Measurements from ENCODE around the gene AGR3.
A peak's percentile ranks its signal among the peaks of the same experiment; 100 is the strongest.

Gene AGR3

GRCh38 chr7:16881844-16882243 is at the start of gene AGR3:
Gene AGR3, minus strand, starts transcription at chr7:16881983. Its CDS starts 3,365 bp downstream, at chr7:16878618.
- no peak for DNase-seq

GRCh38 chr7:16930946-16931345 is 49.2 kb upstream of the AGR3 start:
- no peak for DNase-seq

- no peak for DNase-seq
Measured at GRCh38 chr7:16929146-16929762, 47.5 kb upstream of the AGR3 start.

GRCh38 chr7:16926861-16927260 is 45.1 kb upstream of the AGR3 start:
- DNase-seq = no peak

GRCh38 chr7:16926283-16926682 is 44.5 kb upstream of the AGR3 start:
- peak in 1 of 2 donors; percentile 35 for DNase-seq

- no peak for DNase-seq
Measured at GRCh38 chr7:16925609-16926008, 43.8 kb upstream of the AGR3 start.

GRCh38 chr7:16923019-16923418 is 41.2 kb upstream of the AGR3 start:
- no peak for DNase-seq

- DNase-seq = no peak
Measured at GRCh38 chr7:16921644-16922257, 40.0 kb upstream of the AGR3 start.

GRCh38 chr7:16921151-16921550 is 39.4 kb upstream of the AGR3 start:
- no peak for DNase-seq

GRCh38 chr7:16919440-16919839 is 37.7 kb upstream of the AGR3 start:
- DNase-seq = no peak

- peak in 1 of 2 donors; percentile 35 for DNase-seq
Measured at GRCh38 chr7:16918288-16918895, 36.6 kb upstream of the AGR3 start.

- DNase-seq = no peak
Measured at GRCh38 chr7:16916738-16917137, 35.0 kb upstream of the AGR3 start.

GRCh38 chr7:16916105-16916639 is 34.4 kb upstream of the AGR3 start:
- DNase-seq = no peak

- no peak for DNase-seq
Measured at GRCh38 chr7:16915405-16915804, 33.6 kb upstream of the AGR3 start.

- no peak for DNase-seq
Measured at GRCh38 chr7:16914771-16915170, 33.0 kb upstream of the AGR3 start.

- DNase-seq = no peak
Measured at GRCh38 chr7:16913643-16914042, 31.9 kb upstream of the AGR3 start.

- no peak for DNase-seq
Measured at GRCh38 chr7:16912540-16912939, 30.8 kb upstream of the AGR3 start.

GRCh38 chr7:16908561-16908960 is 26.8 kb upstream of the AGR3 start:
- DNase-seq = no peak

GRCh38 chr7:16905300-16906044 is 23.7 kb upstream of the AGR3 start:
- no peak for DNase-seq

- no peak for DNase-seq
Measured at GRCh38 chr7:16904076-16904475, 22.3 kb upstream of the AGR3 start.

GRCh38 chr7:16900209-16900768 is 18.5 kb upstream of the AGR3 start:
- DNase-seq = no peak

- no peak for DNase-seq
Measured at GRCh38 chr7:16891874-16892643, 10.3 kb upstream of the AGR3 start.

Data from CD4-positive, alpha-beta T cell treated with Interleukin-4 for 1 hour (primary cell).